Keratinocyte (primary cell): ENCODE results near the gene SNX15. TPM values are rescaled to one million over a fixed set of nuclear protein-coding genes. Genes with fewer than 3 reads are reported as not detected.

Source experiments
- DNase-seq: peaks from one replicate; pipeline ENCODE4 v3.0.0-alpha.2; 2011; ENCODE audit warnings: low read depth, missing footprints, low spot score
- FAIRE-seq: peaks from 2 replicates; lab custom pipeline; 2011; peaks lifted over from hg19 to GRCh38; lab: Jason Lieb, UNC
- H2AFZ ChIP-seq: 2 replicates; pipeline ENCODE4 v1.6.0; 2012; ENCODE audit warnings: low read length, control low read depth, inconsistent platforms; ENCODE audit not compliant: control insufficient read depth
- H3K27ac ChIP-seq: 2 replicates; pipeline ENCODE4 v1.5.1; 2011; ENCODE audit warnings: low read length; ENCODE audit not compliant: control insufficient read depth, insufficient read depth
- H3K27me3 ChIP-seq: 3 replicates; pipeline ENCODE4 v1.6.0; 2011; ENCODE audit warnings: low read length; ENCODE audit not compliant: control insufficient read depth, insufficient read depth; ENCODE audit errors: extremely low read depth
- H3K36me3 ChIP-seq, 2 experiments: 2 replicates in 1 of 2; 3 replicates in 1 of 2; pipeline ENCODE4 v1.5.1; 2011; ENCODE audit warnings: low read length in 2 of 2, mild to moderate bottlenecking in 1 of 2; ENCODE audit not compliant: control insufficient read depth in 2 of 2, insufficient read depth in 2 of 2; ENCODE audit errors: extremely low read depth in 1 of 2
- H3K4me1 ChIP-seq: 3 replicates; pipeline ENCODE4 v1.5.1; 2011; ENCODE audit warnings: low read length; ENCODE audit not compliant: control insufficient read depth, insufficient read depth; ENCODE audit errors: extremely low read depth
- H3K4me2 ChIP-seq: 3 replicates; pipeline ENCODE4 v1.6.0; 2011; ENCODE audit warnings: low read depth, low read length; ENCODE audit not compliant: control insufficient read depth, insufficient read depth; ENCODE audit errors: extremely low read depth
- H3K4me3 ChIP-seq, 3 experiments: fragments of 200-600 bp in 1 of 3; sonication (generic) in 1 of 3; 2 replicates in 2 of 3; 3 replicates in 1 of 3; pipeline ENCODE4 v1.5.1; 2011 to 2016; ENCODE audit warnings: low read length in 3 of 3, mild to moderate bottlenecking in 3 of 3, control low read depth in 2 of 3, inconsistent platforms in 1 of 3, low read depth in 1 of 3, mixed read lengths in 1 of 3, mixed run types in 1 of 3, moderate library complexity in 1 of 3; ENCODE audit not compliant: control insufficient read depth in 2 of 3, insufficient read depth in 2 of 3; ENCODE audit errors: extremely low read depth in 1 of 3
- H3K79me2 ChIP-seq: 2 replicates; pipeline ENCODE4 v1.6.0; 2012; ENCODE audit warnings: low read length; ENCODE audit not compliant: control insufficient read depth, insufficient read depth
- H3K9ac ChIP-seq: 3 replicates; pipeline ENCODE4 v1.6.0; 2011; ENCODE audit warnings: low read length; ENCODE audit not compliant: control insufficient read depth, insufficient read depth; ENCODE audit errors: extremely low read depth
- H3K9me1 ChIP-seq: 3 replicates; pipeline ENCODE4 v1.6.0; 2011; ENCODE audit warnings: low read length; ENCODE audit not compliant: control insufficient read depth, insufficient read depth; ENCODE audit errors: extremely low read depth
- H3K9me3 ChIP-seq: 2 replicates; pipeline ENCODE4 v1.5.1; 2012; ENCODE audit warnings: low read depth, low read length; ENCODE audit not compliant: control insufficient read depth
- H4K20me1 ChIP-seq: 3 replicates; pipeline ENCODE4 v1.6.0; 2011; ENCODE audit warnings: low read length; ENCODE audit not compliant: control insufficient read depth, insufficient read depth; ENCODE audit errors: extremely low read depth
- EZH2 ChIP-seq: IDR thresholded peaks from one replicate; pipeline ENCODE4 v1.6.1; 2012; ENCODE audit warnings: inconsistent platforms, mild to moderate bottlenecking, low read length, moderate library complexity
- dilution Hi-C: fragments of 300-500 bp; cut with MboI; formaldehyde crosslinking; loops from one replicate; pipeline ENCODE4 v1.7.0; 2020; ENCODE audit warnings: low sequenced_read_pairs; ENCODE audit not compliant: extremely low pct_ligation_motif_present
- polyA plus RNA-seq, 5 experiments: library from polyadenylated mRNA; depleted of rRNA in 3 of 5; stranded (reverse) in 3 of 5; stranded (forward) in 1 of 5; unstranded in 1 of 5; fragments of >200 nt; gene quantifications; 1 replicate in 1 of 5; 2 replicates in 3 of 5; 3 replicates in 1 of 5; pipeline versions ENCODE4 v1.2.1 to v1.2.3, GENCODE V29; 2011 to 2012; ENCODE audit warnings: missing spikeins in 2 of 5, low read depth in 1 of 5, low replicate concordance in 1 of 5
- TF ChIP-seq, protein P1 (sequence below), 3 experiments: IDR thresholded peaks in 1 of 3; conservative IDR thresholded peaks in 1 of 3; optimal IDR thresholded peaks in 1 of 3; 2 replicates in 2 of 3; 3 replicates in 1 of 3; pipeline versions ENCODE3 to v1.5.1; 2011; ENCODE audit warnings: low read length in 3 of 3, mild to moderate bottlenecking in 3 of 3, moderate library complexity in 2 of 3, control low read depth in 1 of 3, inconsistent platforms in 1 of 3; ENCODE audit not compliant: insufficient read depth in 2 of 3; ENCODE audit errors: extremely low read depth in 1 of 3

Gene SNX15
- polyA plus RNA-seq, 1 donor (not counting 4 experiments of a cell fraction or from before 2014, with no cell fraction given), result 1.8 TPM

DNA sequence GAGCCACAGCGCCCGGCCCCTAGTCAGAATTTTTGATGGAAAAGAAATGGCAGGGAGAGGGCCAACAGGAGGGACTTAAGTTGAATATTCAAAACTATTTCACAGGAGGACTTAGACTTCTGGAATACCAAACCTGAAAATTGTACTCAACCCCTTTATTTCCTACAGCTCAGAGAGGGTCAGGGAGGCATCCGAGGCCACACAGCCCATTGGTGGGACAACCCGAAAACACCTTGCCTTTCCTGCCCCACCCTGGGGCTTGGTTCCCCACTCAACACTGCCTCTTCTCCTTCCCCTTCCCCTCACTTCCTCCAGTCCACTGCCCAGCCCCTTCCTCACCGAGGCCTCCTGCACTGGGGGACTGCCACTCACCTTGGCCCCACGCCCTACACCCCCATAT lies 29.8 kb downstream of the SNX15 start:
- H3K9ac ChIP-seq, result no peak overlapping the region
- FAIRE-seq, result no peak
- H3K4me2 ChIP-seq, result no peak overlapping the region
- H3K27ac ChIP-seq, result no peak overlapping the region
- H3K4me3 ChIP-seq, result no peak overlapping the region
- no peaks in the 10 kb centered on the region for H3K36me3 ChIP-seq
- dilution Hi-C loops, result no loop called here
- no peaks in the 10 kb centered on the region for H3K79me2 ChIP-seq
- peaks cover 4% of the 10 kb centered on the region for H3K27me3 ChIP-seq
- no peaks in the 10 kb centered on the region for H3K9me3 ChIP-seq
- TF ChIP-seq EZH2, result no peak
- TF ChIP-seq, protein P1, sequence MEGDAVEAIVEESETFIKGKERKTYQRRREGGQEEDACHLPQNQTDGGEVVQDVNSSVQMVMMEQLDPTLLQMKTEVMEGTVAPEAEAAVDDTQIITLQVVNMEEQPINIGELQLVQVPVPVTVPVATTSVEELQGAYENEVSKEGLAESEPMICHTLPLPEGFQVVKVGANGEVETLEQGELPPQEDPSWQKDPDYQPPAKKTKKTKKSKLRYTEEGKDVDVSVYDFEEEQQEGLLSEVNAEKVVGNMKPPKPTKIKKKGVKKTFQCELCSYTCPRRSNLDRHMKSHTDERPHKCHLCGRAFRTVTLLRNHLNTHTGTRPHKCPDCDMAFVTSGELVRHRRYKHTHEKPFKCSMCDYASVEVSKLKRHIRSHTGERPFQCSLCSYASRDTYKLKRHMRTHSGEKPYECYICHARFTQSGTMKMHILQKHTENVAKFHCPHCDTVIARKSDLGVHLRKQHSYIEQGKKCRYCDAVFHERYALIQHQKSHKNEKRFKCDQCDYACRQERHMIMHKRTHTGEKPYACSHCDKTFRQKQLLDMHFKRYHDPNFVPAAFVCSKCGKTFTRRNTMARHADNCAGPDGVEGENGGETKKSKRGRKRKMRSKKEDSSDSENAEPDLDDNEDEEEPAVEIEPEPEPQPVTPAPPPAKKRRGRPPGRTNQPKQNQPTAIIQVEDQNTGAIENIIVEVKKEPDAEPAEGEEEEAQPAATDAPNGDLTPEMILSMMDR (optimal IDR thresholded peaks at IDR 0.05 in 1 of 3, IDR thresholded peaks at IDR 0.05 in 1 of 3, conservative IDR thresholded peaks at IDR 0.05 in 1 of 3; ENCODE audit: extremely low read depth in 1 of 3, insufficient read depth in 2 of 3, low read length in 3 of 3), result no peak
- no peak overlapping the region for H2AFZ ChIP-seq
- DNase-seq, result no peak
- H4K20me1 ChIP-seq, result no peaks in the 10 kb centered on the region
- no peaks in the 10 kb centered on the region for H3K9me1 ChIP-seq
- no peaks in the 10 kb centered on the region for H3K4me1 ChIP-seq

DNA sequence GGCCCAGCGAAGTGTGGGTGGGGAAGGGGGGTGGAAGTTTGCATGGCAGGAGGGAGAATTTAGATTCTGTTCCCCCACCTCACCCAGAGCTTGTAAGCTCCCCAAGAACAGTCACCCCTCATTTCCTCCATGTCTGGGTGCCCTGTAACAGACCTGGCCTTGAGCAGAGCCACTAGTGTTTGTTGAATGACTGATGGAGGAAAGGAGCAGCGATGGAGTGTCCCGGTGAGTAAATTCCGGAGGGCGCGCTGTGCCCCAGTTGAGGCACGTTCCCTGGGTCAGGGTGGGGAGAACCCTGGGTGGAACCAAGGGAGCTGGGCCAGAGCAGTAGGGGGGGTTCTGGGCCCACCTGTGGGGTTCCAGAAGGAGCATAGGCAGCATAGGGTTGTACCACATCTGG lies 30.3 kb downstream of the SNX15 start:
- FAIRE-seq, result no peak
- H3K4me2 ChIP-seq, result no peak overlapping the region
- dilution Hi-C loops, result no loop called here
- no peaks in the 10 kb centered on the region for H3K79me2 ChIP-seq
- H4K20me1 ChIP-seq, result no peaks in the 10 kb centered on the region
- no peaks in the 10 kb centered on the region for H3K9me1 ChIP-seq
- H3K9me3 ChIP-seq, result no peaks in the 10 kb centered on the region
- H2AFZ ChIP-seq, result no peak overlapping the region
- no peak overlapping the region for H3K4me3 ChIP-seq
- no peak for DNase-seq
- H3K9ac ChIP-seq, result no peak overlapping the region
- H3K27me3 ChIP-seq, result peaks cover 4% of the 10 kb centered on the region
- TF ChIP-seq EZH2, result no peak
- TF ChIP-seq, protein P1 (optimal IDR thresholded peaks at IDR 0.05 in 1 of 3, IDR thresholded peaks at IDR 0.05 in 1 of 3, conservative IDR thresholded peaks at IDR 0.05 in 1 of 3; ENCODE audit: extremely low read depth in 1 of 3, insufficient read depth in 2 of 3, low read length in 3 of 3), result no peak
- no peak overlapping the region for H3K27ac ChIP-seq
- H3K36me3 ChIP-seq, result no peaks in the 10 kb centered on the region
- H3K4me1 ChIP-seq, result no peaks in the 10 kb centered on the region
